HG03175 (cell line): ENCODE measurements around the gene GALNT17.

Experiments
- ATAC-seq: cut with Tn5 transposase; IDR thresholded peaks from one replicate; pipeline ENCODE4 v1.9.1; 2021; ENCODE audit warnings: mild to moderate bottlenecking, moderate library complexity; ENCODE audit not compliant: unreplicated experiment

The GALNT17 gene

GRCh38 chr7:71132127-71132376 lies at the start of gene GALNT17:
Gene GALNT17, plus strand, starts transcription at chr7:71132144.
- no peak for ATAC-seq

GRCh38 chr7:71095266-71095860 lies 36.6 kb upstream of the GALNT17 start:
- no peak for ATAC-seq

- no peak for ATAC-seq
Observed at GRCh38 chr7:71096351-71096750, 35.6 kb upstream of the GALNT17 start.

- ATAC-seq, result no peak
Observed at GRCh38 chr7:71106226-71106625, 25.7 kb upstream of the GALNT17 start.

- ATAC-seq, result no peak
Observed at GRCh38 chr7:71112436-71112835, 19.5 kb upstream of the GALNT17 start.

- no peak for ATAC-seq
Observed at GRCh38 chr7:71120096-71120495, 11.8 kb upstream of the GALNT17 start.

- no peak for ATAC-seq
Observed at GRCh38 chr7:71129126-71129525, 2.8 kb upstream of the GALNT17 start.

GRCh38 chr7:71130031-71130679 lies 1.8 kb upstream of the GALNT17 start:
- ATAC-seq, result no peak

- no peak for ATAC-seq
Observed at GRCh38 chr7:71131256-71132126, 453 bp upstream of the GALNT17 start.

GRCh38 chr7:71132377-71133231 lies 660 bp downstream of the GALNT17 start:
- no peak for ATAC-seq

GRCh38 chr7:71133232-71133622 lies 1.3 kb downstream of the GALNT17 start:
- no peak for ATAC-seq

GRCh38 chr7:71133856-71134255 lies 1.9 kb downstream of the GALNT17 start:
- ATAC-seq, result no peak

GRCh38 chr7:71135116-71135515 lies 3.2 kb downstream of the GALNT17 start:
- no peak for ATAC-seq

- ATAC-seq, result no peak
Observed at GRCh38 chr7:71135663-71136062, 3.7 kb downstream of the GALNT17 start.

- ATAC-seq, result no peak
Observed at GRCh38 chr7:71137479-71137878, 5.5 kb downstream of the GALNT17 start.

- no peak for ATAC-seq
Observed at GRCh38 chr7:71140264-71140663, 8.3 kb downstream of the GALNT17 start.

- no peak for ATAC-seq
Observed at GRCh38 chr7:71144963-71145362, 13.0 kb downstream of the GALNT17 start.

- ATAC-seq, result no peak
Observed at GRCh38 chr7:71145906-71146901, 14.3 kb downstream of the GALNT17 start.

GRCh38 chr7:71148098-71148497 lies 16.2 kb downstream of the GALNT17 start:
- no peak for ATAC-seq

- no peak for ATAC-seq
Observed at GRCh38 chr7:71155236-71155635, 23.3 kb downstream of the GALNT17 start.
